GM12878 (cell line): Measurements from ENCODE around the gene RBM6. TPM values are rescaled to one million over a fixed set of nuclear protein-coding genes. Genes with fewer than 3 reads are reported as not detected.
A peak's percentile ranks its signal among the peaks of the same experiment; 100 is the strongest.

Experiments used
- BACH1 ChIP-seq: fragments of 450-650 bp; IDR thresholded peaks from 2 replicates; pipeline ENCODE4 v1.6.1; 2017; ENCODE audit warnings: mild to moderate bottlenecking, borderline replicate concordance
- BCL11A ChIP-seq: IDR thresholded peaks from 2 replicates; pipeline ENCODE4 v1.6.1; 2011; ENCODE audit warnings: low read depth, low read length
- CHD4 ChIP-seq: fragments of 200-600 bp; sonication (generic); IDR thresholded peaks from 2 replicates; pipeline ENCODE4 v1.6.1; 2016; ENCODE audit warnings: mild to moderate bottlenecking
- CREB1 ChIP-seq: IDR thresholded peaks from 2 replicates; pipeline ENCODE4 v1.6.1; 2012; ENCODE audit warnings: low read depth, mild to moderate bottlenecking, inconsistent platforms
- DPF2 ChIP-seq: fragments of 450-650 bp; IDR thresholded peaks from 2 replicates; pipeline ENCODE4 v1.6.1; 2017; ENCODE audit warnings: mild to moderate bottlenecking
- EED ChIP-seq: sonication (generic); IDR thresholded peaks from 2 replicates; pipeline ENCODE4 v1.6.1; 2016; ENCODE audit warnings: antibody characterized with exemption, low read depth
- FOS ChIP-seq: IDR thresholded peaks from 3 replicates; pipeline ENCODE4 v1.6.1; 2011; ENCODE audit warnings: borderline replicate concordance; ENCODE audit not compliant: insufficient read length; ENCODE audit errors: extremely low read depth
- HDGF ChIP-seq: fragments of 450-650 bp; IDR thresholded peaks from 2 replicates; pipeline ENCODE4 v1.6.1; 2016; ENCODE audit warnings: antibody characterized with exemption
- MEF2B ChIP-seq: fragments of 450-650 bp; IDR thresholded peaks from 2 replicates; pipeline ENCODE4 v1.6.1; 2018; ENCODE audit warnings: mild to moderate bottlenecking, moderate library complexity; ENCODE audit not compliant: partially characterized antibody, poor library complexity, severe bottlenecking
- NR2C1 ChIP-seq: fragments of 450-650 bp; IDR thresholded peaks from 2 replicates; pipeline ENCODE4 v1.6.1; 2017; ENCODE audit warnings: antibody characterized with exemption, mild to moderate bottlenecking, moderate library complexity
- NR2F1 ChIP-seq: fragments of 450-650 bp; conservative IDR thresholded peaks from 2 replicates; pipeline ENCODE4 v1.6.1; 2017; ENCODE audit warnings: mild to moderate bottlenecking
- POLR2A ChIP-seq: IDR thresholded peaks from 2 replicates; pipeline ENCODE4 v1.6.1; 2011; ENCODE audit warnings: low read depth, mild to moderate bottlenecking, low read length
- RCOR1 ChIP-seq: conservative IDR thresholded peaks from 2 replicates; pipeline ENCODE4 v1.6.1; 2012; ENCODE audit warnings: low read depth, low read length, improper control_type of control experiment
- SIX5 ChIP-seq: IDR thresholded peaks from 2 replicates; pipeline ENCODE4 v1.6.1; 2011; ENCODE audit warnings: mild to moderate bottlenecking, low read depth, low read length, moderate library complexity; ENCODE audit not compliant: severe bottlenecking
- TAF1 ChIP-seq: IDR thresholded peaks from 2 replicates; pipeline ENCODE4 v1.6.1; 2011; ENCODE audit warnings: mild to moderate bottlenecking, low read depth, low read length, borderline replicate concordance
- TCF12 ChIP-seq: IDR thresholded peaks from 2 replicates; pipeline ENCODE4 v1.6.1; 2011; ENCODE audit warnings: low read depth, mild to moderate bottlenecking, low read length
- YY1 ChIP-seq: IDR thresholded peaks from 2 replicates; pipeline ENCODE4 v1.6.1; 2011; ENCODE audit warnings: low read depth, mild to moderate bottlenecking, low read length
- polyA plus RNA-seq, 11 experiments: library from polyadenylated mRNA; depleted of rRNA in 4 of 11; unstranded in 6 of 11; stranded (reverse) in 5 of 11; fragments of >200 nt; fragmentation: Nextera tagmentation in 4 of 11; fragmentation: Illumina TruSeq in 1 of 11; extraction: Ambion mirVana in 4 of 11; extraction: Trizol in 1 of 11; gene quantifications; 1 replicate in 1 of 11; 2 replicates in 10 of 11; pipeline versions ENCODE4 v1.2.1 to v1.2.3, GENCODE V29; 2011 to 2016; ENCODE audit warnings: inconsistent platforms in 2 of 11, missing spikeins in 2 of 11, low read depth in 1 of 11
- total RNA-seq, 4 experiments: library from RNA; depleted of rRNA in 3 of 4; stranded (reverse); fragments of >200 nt in 3 of 4; fragmentation: Illumina TruSeq in 1 of 4; extraction: Trizol in 1 of 4; gene quantifications; 2 replicates each; pipeline versions ENCODE4 v1.2.1 to v1.2.3, GENCODE V29; 2013 to 2021
- TF ChIP-seq, protein P1 (sequence below), 3 experiments: IDR thresholded peaks in 2 of 3; conservative IDR thresholded peaks in 1 of 3; 2 replicates each; pipeline ENCODE4 v1.5.1; 2011; ENCODE audit warnings: low read depth in 3 of 3, low read length in 3 of 3, mild to moderate bottlenecking in 3 of 3, control low read depth in 2 of 3, moderate library complexity in 2 of 3, inconsistent platforms in 1 of 3, mixed read lengths in 1 of 3; ENCODE audit not compliant: control insufficient read depth in 2 of 3, insufficient read depth in 1 of 3; ENCODE audit errors: extremely low read depth in 1 of 3
- TF ChIP-seq, protein P2 (sequence below): fragments of 150-350 bp; IDR thresholded peaks from 2 replicates; pipeline ENCODE4 v1.6.1; 2016; ENCODE audit warnings: low read depth, low read length
- TF ChIP-seq, protein P3 (sequence below): fragments of 450-650 bp; conservative IDR thresholded peaks from 2 replicates; pipeline ENCODE4 v1.6.1; 2017; ENCODE audit warnings: mild to moderate bottlenecking, moderate library complexity
- TF ChIP-seq, protein P4 (sequence below): IDR thresholded peaks from 2 replicates; pipeline ENCODE4 v1.6.1; 2012; ENCODE audit warnings: low read depth, low read length, improper control_type of control experiment
- TF ChIP-seq, protein P5 (sequence below): IDR thresholded peaks from 2 replicates; pipeline ENCODE4 v1.6.1; 2011; ENCODE audit warnings: low read depth, low read length, improper control_type of control experiment, borderline replicate concordance

The RBM6 gene
- total and polyA plus RNA-seq, 10 of the 15 experiments (the other 5 are each of a cell fraction or from before 2014, with no cell fraction given) = 45.3 to 103 (median 81.3) TPM

DNA sequence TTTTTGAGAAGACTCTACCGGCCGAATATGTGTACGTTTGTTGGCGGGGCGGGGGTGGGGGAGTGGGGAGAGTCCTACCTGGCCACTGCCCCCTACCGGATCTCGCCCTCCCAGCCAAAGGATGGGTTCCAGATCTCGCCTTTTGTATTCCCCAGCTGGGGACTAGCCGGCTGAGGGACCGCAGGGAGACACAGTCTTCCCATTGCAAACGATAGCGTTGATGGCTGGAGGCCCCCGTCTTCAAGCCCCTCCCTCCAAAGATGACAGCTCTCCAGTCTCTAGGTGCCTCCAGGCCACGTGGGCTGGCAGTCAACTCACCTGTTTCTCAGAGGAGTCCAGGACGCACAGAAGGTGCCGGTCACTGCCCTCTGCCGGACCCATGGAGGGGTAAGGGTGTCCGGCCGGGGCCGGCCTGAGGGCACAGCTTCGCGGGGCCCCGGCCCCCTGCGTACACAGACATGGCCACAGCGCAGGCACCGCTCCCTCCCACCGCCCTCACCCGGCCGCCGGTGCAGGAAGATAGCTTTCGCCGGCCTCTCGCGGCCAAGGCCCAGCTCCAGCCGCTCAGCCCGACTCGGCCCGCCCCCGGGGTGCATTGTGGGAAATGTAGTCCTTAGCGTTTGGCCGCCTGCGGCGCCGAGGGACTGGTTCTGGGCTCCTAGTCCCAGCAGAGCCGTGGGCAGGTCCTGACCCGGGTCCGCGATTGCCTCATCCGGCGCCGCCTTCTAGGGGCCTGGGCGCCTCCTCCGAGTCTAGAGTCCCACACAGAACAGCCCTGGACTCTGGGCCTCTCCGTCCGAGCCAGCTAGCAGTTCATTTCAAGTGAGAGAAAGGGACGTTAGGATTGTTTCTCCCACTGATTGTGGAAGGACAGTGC lies 10.4 kb upstream of the RBM6 start, which contains the start of gene MON1A (continued):
- TF ChIP-seq EED = 0 out of 2 replicates have a peak, but pooled peaks have one; percentile 43
- peak; percentile 56 for TF ChIP-seq CREB1
- no peak for TF ChIP-seq CHD4
- peak; percentile 61 for TF ChIP-seq YY1
- no peak for TF ChIP-seq MEF2B
- peak; percentile 48; the same call in 1 of the 2 replicates for TF ChIP-seq BACH1
- TF ChIP-seq TCF12 = 0 out of 2 replicates have a peak, but pooled peaks have one; percentile 3
- peak; percentile 64; the same call in 1 of the 2 replicates for TF ChIP-seq NR2F1
- TF ChIP-seq DPF2 = peak; percentile 30; the same call in 1 of the 2 replicates
- TF ChIP-seq, protein P1, sequence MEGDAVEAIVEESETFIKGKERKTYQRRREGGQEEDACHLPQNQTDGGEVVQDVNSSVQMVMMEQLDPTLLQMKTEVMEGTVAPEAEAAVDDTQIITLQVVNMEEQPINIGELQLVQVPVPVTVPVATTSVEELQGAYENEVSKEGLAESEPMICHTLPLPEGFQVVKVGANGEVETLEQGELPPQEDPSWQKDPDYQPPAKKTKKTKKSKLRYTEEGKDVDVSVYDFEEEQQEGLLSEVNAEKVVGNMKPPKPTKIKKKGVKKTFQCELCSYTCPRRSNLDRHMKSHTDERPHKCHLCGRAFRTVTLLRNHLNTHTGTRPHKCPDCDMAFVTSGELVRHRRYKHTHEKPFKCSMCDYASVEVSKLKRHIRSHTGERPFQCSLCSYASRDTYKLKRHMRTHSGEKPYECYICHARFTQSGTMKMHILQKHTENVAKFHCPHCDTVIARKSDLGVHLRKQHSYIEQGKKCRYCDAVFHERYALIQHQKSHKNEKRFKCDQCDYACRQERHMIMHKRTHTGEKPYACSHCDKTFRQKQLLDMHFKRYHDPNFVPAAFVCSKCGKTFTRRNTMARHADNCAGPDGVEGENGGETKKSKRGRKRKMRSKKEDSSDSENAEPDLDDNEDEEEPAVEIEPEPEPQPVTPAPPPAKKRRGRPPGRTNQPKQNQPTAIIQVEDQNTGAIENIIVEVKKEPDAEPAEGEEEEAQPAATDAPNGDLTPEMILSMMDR (IDR thresholded peaks at IDR 0.05 in 2 of 3, conservative IDR thresholded peaks at IDR 0.05 in 1 of 3; ENCODE audit: control insufficient read depth in 2 of 3, extremely low read depth in 1 of 3, insufficient read depth in 1 of 3, low read depth in 3 of 3, low read length in 3 of 3) = peak; percentile 8 to 24 (median 16); a peak in 2 of 6 replicates
- TF ChIP-seq SIX5 = peak; percentile 80
- TF ChIP-seq, protein P2, sequence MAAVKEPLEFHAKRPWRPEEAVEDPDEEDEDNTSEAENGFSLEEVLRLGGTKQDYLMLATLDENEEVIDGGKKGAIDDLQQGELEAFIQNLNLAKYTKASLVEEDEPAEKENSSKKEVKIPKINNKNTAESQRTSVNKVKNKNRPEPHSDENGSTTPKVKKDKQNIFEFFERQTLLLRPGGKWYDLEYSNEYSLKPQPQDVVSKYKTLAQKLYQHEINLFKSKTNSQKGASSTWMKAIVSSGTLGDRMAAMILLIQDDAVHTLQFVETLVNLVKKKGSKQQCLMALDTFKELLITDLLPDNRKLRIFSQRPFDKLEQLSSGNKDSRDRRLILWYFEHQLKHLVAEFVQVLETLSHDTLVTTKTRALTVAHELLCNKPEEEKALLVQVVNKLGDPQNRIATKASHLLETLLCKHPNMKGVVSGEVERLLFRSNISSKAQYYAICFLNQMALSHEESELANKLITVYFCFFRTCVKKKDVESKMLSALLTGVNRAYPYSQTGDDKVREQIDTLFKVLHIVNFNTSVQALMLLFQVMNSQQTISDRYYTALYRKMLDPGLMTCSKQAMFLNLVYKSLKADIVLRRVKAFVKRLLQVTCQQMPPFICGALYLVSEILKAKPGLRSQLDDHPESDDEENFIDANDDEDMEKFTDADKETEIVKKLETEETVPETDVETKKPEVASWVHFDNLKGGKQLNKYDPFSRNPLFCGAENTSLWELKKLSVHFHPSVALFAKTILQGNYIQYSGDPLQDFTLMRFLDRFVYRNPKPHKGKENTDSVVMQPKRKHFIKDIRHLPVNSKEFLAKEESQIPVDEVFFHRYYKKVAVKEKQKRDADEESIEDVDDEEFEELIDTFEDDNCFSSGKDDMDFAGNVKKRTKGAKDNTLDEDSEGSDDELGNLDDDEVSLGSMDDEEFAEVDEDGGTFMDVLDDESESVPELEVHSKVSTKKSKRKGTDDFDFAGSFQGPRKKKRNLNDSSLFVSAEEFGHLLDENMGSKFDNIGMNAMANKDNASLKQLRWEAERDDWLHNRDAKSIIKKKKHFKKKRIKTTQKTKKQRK = no peak
- no peak for TF ChIP-seq RCOR1
- no peak for TF ChIP-seq BCL11A
- TF ChIP-seq, protein P3, sequence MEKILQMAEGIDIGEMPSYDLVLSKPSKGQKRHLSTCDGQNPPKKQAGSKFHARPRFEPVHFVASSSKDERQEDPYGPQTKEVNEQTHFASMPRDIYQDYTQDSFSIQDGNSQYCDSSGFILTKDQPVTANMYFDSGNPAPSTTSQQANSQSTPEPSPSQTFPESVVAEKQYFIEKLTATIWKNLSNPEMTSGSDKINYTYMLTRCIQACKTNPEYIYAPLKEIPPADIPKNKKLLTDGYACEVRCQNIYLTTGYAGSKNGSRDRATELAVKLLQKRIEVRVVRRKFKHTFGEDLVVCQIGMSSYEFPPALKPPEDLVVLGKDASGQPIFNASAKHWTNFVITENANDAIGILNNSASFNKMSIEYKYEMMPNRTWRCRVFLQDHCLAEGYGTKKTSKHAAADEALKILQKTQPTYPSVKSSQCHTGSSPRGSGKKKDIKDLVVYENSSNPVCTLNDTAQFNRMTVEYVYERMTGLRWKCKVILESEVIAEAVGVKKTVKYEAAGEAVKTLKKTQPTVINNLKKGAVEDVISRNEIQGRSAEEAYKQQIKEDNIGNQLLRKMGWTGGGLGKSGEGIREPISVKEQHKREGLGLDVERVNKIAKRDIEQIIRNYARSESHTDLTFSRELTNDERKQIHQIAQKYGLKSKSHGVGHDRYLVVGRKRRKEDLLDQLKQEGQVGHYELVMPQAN = peak; percentile 97
- TF ChIP-seq FOS = no peak
- TF ChIP-seq NR2C1 = peak; percentile 40; the same call in 1 of the 2 replicates
- TF ChIP-seq, protein P4, sequence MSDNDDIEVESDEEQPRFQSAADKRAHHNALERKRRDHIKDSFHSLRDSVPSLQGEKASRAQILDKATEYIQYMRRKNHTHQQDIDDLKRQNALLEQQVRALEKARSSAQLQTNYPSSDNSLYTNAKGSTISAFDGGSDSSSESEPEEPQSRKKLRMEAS = peak; percentile 77
- no peak for TF ChIP-seq HDGF
- TF ChIP-seq, protein P5, sequence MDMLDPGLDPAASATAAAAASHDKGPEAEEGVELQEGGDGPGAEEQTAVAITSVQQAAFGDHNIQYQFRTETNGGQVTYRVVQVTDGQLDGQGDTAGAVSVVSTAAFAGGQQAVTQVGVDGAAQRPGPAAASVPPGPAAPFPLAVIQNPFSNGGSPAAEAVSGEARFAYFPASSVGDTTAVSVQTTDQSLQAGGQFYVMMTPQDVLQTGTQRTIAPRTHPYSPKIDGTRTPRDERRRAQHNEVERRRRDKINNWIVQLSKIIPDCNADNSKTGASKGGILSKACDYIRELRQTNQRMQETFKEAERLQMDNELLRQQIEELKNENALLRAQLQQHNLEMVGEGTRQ = peak; percentile 18; the same call in 1 of the 2 replicates
- TF ChIP-seq POLR2A = peak; percentile 84
- TF ChIP-seq TAF1 = peak; percentile 36; the same call in 1 of the 2 replicates
